GM18498 (cell line): ENCODE measurements around the gene CENPA.

ENCODE experiments used
- ATAC-seq: cut with Tn5 transposase; IDR thresholded peaks from one replicate; pipeline ENCODE4 v1.9.1; 2021; ENCODE audit warnings: mild to moderate bottlenecking, moderate library complexity; ENCODE audit not compliant: unreplicated experiment

Gene CENPA

DNA sequence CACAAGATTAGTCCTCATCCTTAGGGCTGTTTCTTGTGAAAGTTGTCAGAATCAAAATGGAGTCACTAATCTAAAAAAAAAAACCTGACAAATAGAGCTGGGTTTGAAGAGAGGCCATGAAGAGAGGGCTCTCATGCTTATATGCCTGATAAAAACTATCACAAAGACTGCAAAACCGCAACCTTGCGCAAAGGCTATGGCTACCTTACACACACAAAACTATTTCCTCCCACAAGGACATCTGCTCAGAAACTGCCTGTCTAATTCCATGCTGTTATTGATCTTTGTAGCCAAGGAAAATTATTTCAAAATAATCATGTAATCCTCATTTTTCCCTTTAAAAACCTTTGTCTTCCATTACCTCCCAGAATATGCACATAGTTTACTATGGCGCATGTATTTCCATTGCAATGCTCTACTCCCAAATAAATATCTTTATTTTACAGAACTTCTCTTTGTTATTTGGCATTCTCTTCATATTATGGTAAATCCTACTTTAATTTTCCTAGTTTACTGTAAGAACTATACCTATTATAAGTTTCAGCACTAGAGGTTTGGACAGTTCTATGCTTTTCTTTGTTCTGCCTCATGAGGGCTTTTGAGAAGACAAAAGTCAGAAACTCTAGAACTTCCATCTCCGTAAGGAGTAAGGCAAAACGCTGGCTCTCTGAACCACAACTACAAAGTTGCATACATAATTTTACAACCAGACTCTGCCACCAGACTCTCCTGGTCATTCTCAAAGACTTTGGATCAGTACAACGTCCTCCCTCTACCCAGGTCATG is 52.5 kb downstream of the CENPA start:
- ATAC-seq, result no peak

DNA sequence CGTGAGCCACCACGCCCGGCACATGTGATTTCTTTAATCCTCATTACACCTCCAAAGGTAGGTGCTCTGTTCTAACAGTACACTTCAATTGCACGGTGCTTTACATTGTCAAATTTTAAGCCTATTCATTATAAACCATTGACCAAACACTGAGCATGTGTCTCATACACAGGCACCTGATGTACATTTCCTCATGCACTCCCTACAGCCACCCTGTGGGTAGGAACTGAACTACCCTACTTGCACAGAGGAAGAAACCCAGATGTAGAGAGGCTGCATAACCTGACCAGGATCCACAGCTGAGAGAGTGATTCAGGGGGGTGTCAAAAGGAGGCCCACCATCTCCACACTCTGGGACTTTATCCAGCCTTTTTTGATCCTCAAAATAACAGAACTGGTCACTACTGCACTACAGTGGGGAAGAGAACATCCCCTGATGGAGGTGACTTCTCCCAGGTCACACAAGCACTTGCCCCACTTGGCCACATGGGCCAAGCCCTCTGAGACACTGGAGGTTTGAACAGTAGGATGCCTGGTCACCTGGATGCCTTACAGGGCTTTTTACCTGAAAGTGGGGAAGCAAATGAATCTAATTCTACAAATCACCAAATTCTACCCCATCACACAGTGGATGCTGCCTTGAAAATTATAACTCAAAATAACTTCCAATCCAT is 55.2 kb downstream of the CENPA start:
- ATAC-seq, result no peak

DNA sequence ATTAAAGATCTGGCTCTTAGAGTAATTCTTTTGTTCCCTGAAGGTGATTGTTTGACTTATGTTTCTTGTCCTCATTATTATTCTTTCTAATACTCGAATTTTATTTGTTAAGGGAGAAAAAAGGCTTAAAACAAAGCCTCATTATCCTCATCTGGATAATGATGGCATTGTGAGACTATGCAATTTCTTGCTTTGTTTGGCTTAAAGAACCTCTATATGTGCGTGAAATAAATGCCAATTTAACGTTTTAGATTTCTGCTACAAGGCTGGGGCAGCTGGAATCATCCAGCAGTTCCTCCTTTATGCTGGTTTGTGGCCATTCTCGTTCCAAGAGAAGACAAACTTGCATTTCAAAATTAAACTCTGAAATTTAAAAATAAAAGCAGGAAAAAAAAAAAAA is 57.2 kb downstream of the CENPA start:
- ATAC-seq, result no peak
